Breast epithelium (tissue), 4 donors: Measurements from ENCODE around the gene CCDC149. TPM values are rescaled to one million over a fixed set of nuclear protein-coding genes. Genes with fewer than 3 reads are reported as not detected.
A peak's percentile ranks its signal among the peaks of the same experiment; 100 is the strongest.

Experiments
- DNase-seq, 2 donors: peaks; one replicate each; pipeline ENCODE4 v3.0.0-alpha.2; 2019; ENCODE audit warnings: low spot score in 2 of 2
- H3K27ac ChIP-seq, 2 donors: fragments of 200-600 bp; sonication (generic) in 1 of 2; one replicate each; pipeline ENCODE4 v1.5.1; 2016 to 2019; ENCODE audit warnings: mild to moderate bottlenecking in 1 of 2
- H3K27me3 ChIP-seq, 2 donors: fragments of 200-600 bp; sonication (generic) in 1 of 2; one replicate each; pipeline versions ENCODE4 v1.5.1 to v1.6.0; 2017 to 2019; ENCODE audit warnings: control low read depth in 1 of 2, mild to moderate bottlenecking in 1 of 2
- H3K36me3 ChIP-seq: fragments of 200-600 bp; one replicate; pipeline ENCODE4 v1.5.1; 2019
- H3K4me1 ChIP-seq, 2 donors: fragments of 200-600 bp; sonication (generic); one replicate each; pipeline ENCODE4 v1.5.1; 2016 to 2019; ENCODE audit warnings: control low read depth in 1 of 2
- H3K4me3 ChIP-seq, 3 donors: fragments of 200-600 bp; sonication (generic); 1 replicate in 2 of 3; 2 replicates in 1 of 3; pipeline ENCODE4 v1.5.1; 2016 to 2019; ENCODE audit warnings: mild to moderate bottlenecking in 3 of 3, moderate library complexity in 2 of 3
- H3K9me3 ChIP-seq, 2 donors: fragments of 200-600 bp; sonication (generic) in 1 of 2; one replicate each; pipeline ENCODE4 v1.5.1; 2016 to 2019; ENCODE audit warnings: control low read depth in 1 of 2
- CTCF ChIP-seq, 3 donors: fragments of 450-650 bp; IDR thresholded peaks; one replicate each; pipeline ENCODE4 v1.5.1; 2016 to 2017; ENCODE audit warnings: antibody characterized with exemption in 3 of 3, mild to moderate bottlenecking in 3 of 3, moderate library complexity in 3 of 3
- POLR2A ChIP-seq: fragments of 450-650 bp; IDR thresholded peaks from one replicate; pipeline ENCODE4 v1.6.1; 2016; ENCODE audit warnings: antibody characterized with exemption, mild to moderate bottlenecking, moderate library complexity
- POLR2AphosphoS5 ChIP-seq, 3 donors: sonication (generic); formaldehyde crosslinking; IDR thresholded peaks; one replicate each; pipeline ENCODE4 v1.6.1; 2017; ENCODE audit warnings: antibody characterized with exemption in 3 of 3
- intact Hi-C: fragments of 100-400 bp; cut with DNase I; formaldehyde crosslinking; loops from one replicate; pipeline ENCODE4 v1.15.1; 2023; ENCODE audit warnings: low total_unique reads
- total RNA-seq, 3 donors: library from RNA; depleted of rRNA; stranded (reverse); fragments of >200 nt; gene quantifications; one replicate each; pipeline ENCODE4 v1.1.0, GENCODE V29; 2016

Gene CCDC149
- total RNA-seq, 3 donors from 2014 or later, result 15.8 to 21.0 (median 18.6) TPM

- DNase-seq, result no peak
- TF ChIP-seq POLR2AphosphoS5 (IDR thresholded peaks at IDR 0.05) (no peak), POLR2A (no peak), CTCF (IDR thresholded peaks at IDR 0.05) (no peak)
- H3K9me3 ChIP-seq, result no peaks in the 10 kb centered on the region
- no peak overlapping the region for H3K4me3 ChIP-seq
- no peaks in the 10 kb centered on the region for H3K4me1 ChIP-seq
- no peak overlapping the region for H3K27ac ChIP-seq
- H3K36me3 ChIP-seq, result no peaks in the 10 kb centered on the region
- intact Hi-C loops, result no loop called here
- no peaks in the 10 kb centered on the region for H3K27me3 ChIP-seq
Observed at GRCh38 chr4:24836661-24837242, 76.1 kb downstream of the CCDC149 start.

- Histone ChIP-seq H3K27ac (no peak overlapping the region), H3K9me3 (no peaks in the 10 kb centered on the region), H3K27me3 (no peaks in the 10 kb centered on the region), H3K4me1 (no peaks in the 10 kb centered on the region), H3K4me3 (no peak overlapping the region), H3K36me3 (no peaks in the 10 kb centered on the region)
- DNase-seq, result no peak
- intact Hi-C loops, result no loop called here
- TF ChIP-seq CTCF (IDR thresholded peaks at IDR 0.05) (no peak), POLR2AphosphoS5 (IDR thresholded peaks at IDR 0.05) (no peak), POLR2A (no peak)
Observed at GRCh38 chr4:24835696-24836095, 77.1 kb downstream of the CCDC149 start.

- no peaks in the 10 kb centered on the region for H3K9me3 ChIP-seq
- H3K4me1 ChIP-seq, result no peaks in the 10 kb centered on the region
- H3K36me3 ChIP-seq, result no peaks in the 10 kb centered on the region
- intact Hi-C loops, result no loop called here
- no peak for DNase-seq
- H3K27me3 ChIP-seq, result no peaks in the 10 kb centered on the region
- H3K27ac ChIP-seq, result no peak overlapping the region
- H3K4me3 ChIP-seq, result no peak overlapping the region
- TF ChIP-seq CTCF (IDR thresholded peaks at IDR 0.05), result no peak
- TF ChIP-seq POLR2A, result no peak
- no peak for TF ChIP-seq POLR2AphosphoS5 (IDR thresholded peaks at IDR 0.05)
Observed at GRCh38 chr4:24831637-24832036, 81.2 kb downstream of the CCDC149 start.

- Histone ChIP-seq H3K4me1 (no peaks in the 10 kb centered on the region), H3K27ac (no peak overlapping the region), H3K27me3 (no peaks in the 10 kb centered on the region), H3K36me3 (no peaks in the 10 kb centered on the region), H3K4me3 (no peak overlapping the region), H3K9me3 (no peaks in the 10 kb centered on the region)
- intact Hi-C loops, result no loop called here
- DNase-seq, result peak in 1 of 2 donors; percentile 45
- TF ChIP-seq CTCF (IDR thresholded peaks at IDR 0.05), result no peak
- TF ChIP-seq POLR2A, result no peak
- TF ChIP-seq POLR2AphosphoS5 (IDR thresholded peaks at IDR 0.05), result no peak
Observed at GRCh38 chr4:24824720-24825119, 88.1 kb downstream of the CCDC149 start.

GRCh38 chr4:24820541-24820940 is 92.3 kb downstream of the CCDC149 start:
- no peak for DNase-seq
- TF ChIP-seq POLR2AphosphoS5 (IDR thresholded peaks at IDR 0.05) (no peak), CTCF (IDR thresholded peaks at IDR 0.05) (no peak), POLR2A (no peak)
- H3K4me3 ChIP-seq, result no peak overlapping the region
- intact Hi-C loops, result no loop called here
- H3K4me1 ChIP-seq, result no peaks in the 10 kb centered on the region
- H3K36me3 ChIP-seq, result no peaks in the 10 kb centered on the region
- no peaks in the 10 kb centered on the region for H3K9me3 ChIP-seq
- no peaks in the 10 kb centered on the region for H3K27me3 ChIP-seq
- no peak overlapping the region for H3K27ac ChIP-seq
